ENCODE measurements around the gene CIAO3.

CIAO3 gene

DNA sequence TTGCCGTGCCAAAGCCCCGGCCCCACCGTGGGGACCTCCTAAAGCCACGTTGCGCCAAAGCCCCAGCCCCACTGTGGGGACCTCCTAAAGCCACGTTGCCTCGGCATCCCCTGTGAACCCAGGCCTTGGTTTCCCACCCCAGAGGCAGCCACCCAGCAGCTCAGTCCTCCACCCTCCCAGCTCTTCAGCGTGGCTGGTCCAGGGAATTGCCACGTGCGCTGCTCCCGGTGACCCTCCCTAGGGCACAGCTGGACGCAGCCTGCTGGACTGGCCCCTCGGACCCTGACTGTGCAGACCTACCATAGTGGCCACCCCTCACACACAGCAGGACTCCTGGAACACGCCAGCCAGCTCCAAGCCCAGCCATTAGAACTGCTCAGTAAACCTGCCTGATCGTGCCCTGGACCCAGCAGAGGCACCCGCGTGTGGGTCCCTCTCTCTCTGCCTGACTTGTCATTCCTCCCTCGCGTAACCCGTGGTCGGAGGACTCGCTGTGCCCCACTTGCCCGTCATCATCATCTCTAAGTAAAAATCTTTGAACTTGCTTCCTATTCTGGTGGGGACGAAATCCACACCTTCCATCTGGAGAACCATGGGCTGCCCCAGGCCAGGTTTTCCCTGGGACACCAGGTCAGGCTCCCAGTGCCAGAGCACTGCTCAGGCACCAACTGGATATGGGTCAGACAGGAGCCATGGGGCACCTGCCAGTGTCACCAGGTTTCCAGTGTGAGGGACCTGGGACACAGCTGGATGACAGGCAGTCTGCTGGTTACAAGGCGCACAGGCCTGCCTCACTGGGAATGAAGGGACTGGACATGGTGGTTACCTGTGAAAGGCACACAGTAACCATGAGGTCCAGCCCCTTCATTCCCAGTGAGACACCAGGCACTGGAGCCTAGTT is 5.6 kb downstream of the CIAO3 start:
- no peak for ATAC-seq
- Mint-ChIP-seq H3K4me3 (peak overlapping the region in 1 of 2 donors; percentile 11), H3K27me3 (no peaks in the 10 kb centered on the region), H3K9me3 (no peaks in the 10 kb centered on the region), H3K4me1 (peaks cover 42% of the 10 kb centered on the region), H3K27ac (no peak overlapping the region)
- no peak for DNase-seq

DNA sequence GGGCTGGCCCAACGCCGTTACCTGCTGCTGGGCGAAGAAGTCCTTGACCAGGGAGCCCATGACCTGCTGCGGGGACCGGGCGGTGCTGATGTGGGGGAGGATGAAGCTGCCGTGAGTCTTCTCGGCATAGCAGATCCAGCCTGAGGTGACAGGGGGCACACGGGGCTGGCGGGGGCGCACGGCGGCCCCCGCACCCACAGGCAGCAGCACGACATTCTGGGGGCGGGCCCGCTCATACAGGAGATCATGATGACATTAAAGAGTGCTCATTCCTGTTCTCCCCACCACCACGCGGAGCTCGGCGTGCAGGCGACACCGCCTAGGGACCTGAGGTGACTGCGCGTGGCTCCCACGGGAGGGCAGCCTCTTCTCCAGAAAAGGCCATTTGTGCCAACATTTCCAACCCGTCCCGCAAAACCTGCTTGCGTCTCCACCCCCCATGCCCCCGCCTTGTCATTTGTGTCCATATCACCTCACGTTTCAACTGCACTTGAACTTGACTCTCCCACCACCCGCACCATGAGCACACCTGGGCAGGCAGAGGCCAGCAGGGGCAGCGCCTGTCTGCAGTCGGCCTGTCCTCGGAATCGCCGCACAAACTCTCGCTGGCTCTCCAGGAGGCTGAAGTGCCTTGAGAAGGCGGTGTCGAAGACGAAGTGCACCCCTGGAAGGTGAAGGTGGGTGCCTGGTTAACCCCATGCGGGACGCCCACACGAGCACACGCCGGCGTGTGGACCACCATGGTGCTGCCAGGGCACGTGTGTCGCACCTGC is 6.4 kb downstream of the CIAO3 start:
- Mint-ChIP-seq H3K4me3 (no peak overlapping the region), H3K4me1 (peaks cover 34% of the 10 kb centered on the region), H3K9me3 (no peaks in the 10 kb centered on the region), H3K27me3 (no peaks in the 10 kb centered on the region), H3K27ac (no peak overlapping the region)
- no peak for ATAC-seq
- DNase-seq: no peak

DNA sequence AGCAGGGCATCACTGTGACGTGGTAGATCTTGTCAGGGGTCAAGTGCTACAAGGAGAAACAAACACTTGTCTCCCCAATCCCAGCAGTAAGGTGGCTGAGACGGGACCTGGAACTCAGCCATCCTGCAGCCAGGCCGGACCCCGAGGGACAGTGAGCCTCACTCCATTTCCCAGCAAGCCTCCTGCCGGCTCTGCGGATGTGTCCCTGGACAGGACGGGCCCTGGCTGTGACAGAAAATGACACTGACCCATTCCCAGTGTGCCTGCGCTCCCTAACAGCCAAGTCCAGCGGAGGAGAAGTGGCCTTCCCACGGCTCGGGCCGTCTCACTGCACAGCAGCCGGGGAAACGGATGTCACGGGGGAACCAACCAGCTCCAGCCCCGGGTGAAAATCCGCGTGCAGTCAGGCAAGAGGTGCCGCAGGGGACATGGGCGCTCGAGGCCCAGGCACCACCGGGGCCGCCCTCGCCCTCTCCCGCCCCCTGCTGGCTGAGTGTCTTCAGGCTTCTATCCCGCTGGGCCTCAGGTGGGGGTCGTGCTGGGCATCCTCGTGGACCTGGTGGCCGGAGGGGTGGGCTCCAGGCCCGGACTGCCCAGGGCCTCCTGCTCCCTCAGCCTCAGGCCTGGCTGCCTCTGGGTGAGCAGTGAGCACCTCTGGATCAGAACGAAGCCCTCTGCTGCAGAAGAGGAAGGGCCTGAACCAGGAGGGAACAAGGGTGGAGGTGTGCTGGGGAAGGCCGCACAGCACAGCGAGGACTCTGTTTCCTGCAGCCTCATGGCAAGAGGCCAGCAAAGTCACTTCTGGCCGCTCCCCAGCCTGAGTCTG is 7.2 kb downstream of the CIAO3 start:
- Mint-ChIP-seq H3K27me3 (no peaks in the 10 kb centered on the region), H3K9me3 (no peaks in the 10 kb centered on the region), H3K4me1 (peaks cover 31% of the 10 kb centered on the region), H3K4me3 (no peak overlapping the region), H3K27ac (peak overlapping the region in 1 of 2 donors; percentile 27)
- DNase-seq (no peak), ATAC-seq (no peak)

DNA sequence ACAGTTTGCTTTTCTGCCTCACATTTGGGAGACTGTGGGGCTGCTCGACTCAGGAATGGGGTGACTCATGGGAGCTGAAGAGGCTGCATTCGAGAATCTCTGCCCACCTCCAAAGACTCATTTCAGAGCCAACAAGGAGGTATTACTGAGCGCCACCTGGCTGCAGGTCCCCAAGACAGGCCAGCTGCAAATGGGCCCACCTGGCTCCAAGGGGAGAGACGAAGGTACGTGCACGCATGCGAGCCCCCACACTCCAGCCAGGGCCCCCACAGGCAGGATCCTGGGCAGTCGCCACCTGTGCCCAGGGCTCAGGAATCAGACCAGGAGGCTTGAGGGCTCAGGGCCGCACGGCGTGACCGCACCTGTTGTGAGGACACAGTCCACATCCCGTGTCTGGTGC is 7.9 kb downstream of the CIAO3 start:
- no peaks in the 10 kb centered on the region for H3K27me3 Mint-ChIP-seq
- peaks cover 33% of the 10 kb centered on the region for H3K4me1 Mint-ChIP-seq
- peak overlapping the region in 1 of 2 donors; percentile 30 for H3K27ac Mint-ChIP-seq
- DNase-seq: no peak
- H3K9me3 Mint-ChIP-seq: no peaks in the 10 kb centered on the region
- no peak overlapping the region for H3K4me3 Mint-ChIP-seq
- no peak for ATAC-seq

DNA sequence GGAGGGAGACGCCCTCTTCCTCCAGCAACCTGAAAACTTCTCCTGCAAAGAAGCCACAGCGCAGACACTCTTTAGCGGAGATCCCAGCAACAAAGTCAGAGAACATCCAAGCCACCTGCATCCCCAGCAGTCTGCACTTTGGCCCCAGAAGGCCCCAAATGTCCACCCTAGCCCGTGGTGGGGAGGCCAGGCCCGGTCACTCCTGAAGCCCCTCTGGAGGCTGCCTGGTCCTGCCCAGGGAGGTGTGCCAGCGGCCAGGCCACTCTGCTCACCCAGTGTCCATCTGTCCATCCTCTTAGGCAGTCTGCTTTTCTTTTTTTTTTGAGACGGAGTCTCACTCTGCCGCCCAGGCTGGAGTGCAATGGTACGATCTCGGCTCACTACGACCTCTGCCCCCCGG is 8.5 kb downstream of the CIAO3 start:
- Mint-ChIP-seq H3K4me3 (no peak overlapping the region), H3K27ac (no peak overlapping the region), H3K27me3 (no peaks in the 10 kb centered on the region), H3K9me3 (no peaks in the 10 kb centered on the region), H3K4me1 (peaks cover 28% of the 10 kb centered on the region)
- no peak for DNase-seq
- no peak for ATAC-seq

DNA sequence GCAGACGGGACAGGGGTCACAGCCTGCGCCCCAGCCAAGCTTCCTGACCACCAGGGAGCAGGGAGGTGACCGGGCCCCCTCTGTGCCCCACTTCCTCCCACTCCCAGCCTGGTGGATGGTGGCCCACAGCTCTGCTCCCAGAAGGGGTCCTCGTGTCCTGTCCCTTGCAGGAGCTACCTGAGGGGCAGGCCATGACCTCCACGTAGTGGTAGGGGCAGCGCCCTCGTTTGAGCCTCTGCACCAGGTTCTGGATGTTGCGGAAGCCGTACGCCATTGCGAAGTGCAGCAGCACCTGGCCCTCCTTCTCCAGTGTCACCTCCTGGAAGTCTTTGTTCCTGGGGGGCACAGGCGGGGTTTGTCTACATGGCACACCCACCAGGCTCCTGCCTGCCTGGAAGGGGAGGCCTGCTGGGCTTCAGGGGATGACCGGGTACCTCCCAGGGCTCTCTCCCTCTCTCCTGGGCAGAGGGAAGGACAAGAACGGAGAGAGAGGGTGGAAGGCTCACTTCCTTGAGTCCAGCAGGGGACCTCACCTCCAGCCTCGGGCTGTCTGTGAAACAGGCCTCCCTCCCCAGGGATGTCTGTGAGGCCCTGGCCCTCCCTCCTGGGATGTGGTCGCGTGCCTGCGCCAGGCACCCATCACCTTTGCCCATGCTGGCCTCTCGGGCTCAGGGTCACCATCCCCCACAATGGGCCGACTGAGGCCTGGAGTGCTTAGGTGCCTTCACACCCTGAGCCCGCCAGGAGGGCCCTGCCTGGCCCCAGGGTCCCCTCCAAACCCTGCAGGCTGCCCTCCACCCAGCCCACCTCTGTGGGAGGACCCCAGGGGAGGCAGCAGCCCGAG is 9.9 kb downstream of the CIAO3 start:
- ATAC-seq (no peak), DNase-seq (no peak)
- H3K4me1 Mint-ChIP-seq: peaks cover 24% of the 10 kb centered on the region
- H3K9me3 Mint-ChIP-seq: no peaks in the 10 kb centered on the region
- no peak overlapping the region for H3K4me3 Mint-ChIP-seq
- no peaks in the 10 kb centered on the region for H3K27me3 Mint-ChIP-seq
- peak overlapping the region in 1 of 2 donors; percentile 63 for H3K27ac Mint-ChIP-seq

DNA sequence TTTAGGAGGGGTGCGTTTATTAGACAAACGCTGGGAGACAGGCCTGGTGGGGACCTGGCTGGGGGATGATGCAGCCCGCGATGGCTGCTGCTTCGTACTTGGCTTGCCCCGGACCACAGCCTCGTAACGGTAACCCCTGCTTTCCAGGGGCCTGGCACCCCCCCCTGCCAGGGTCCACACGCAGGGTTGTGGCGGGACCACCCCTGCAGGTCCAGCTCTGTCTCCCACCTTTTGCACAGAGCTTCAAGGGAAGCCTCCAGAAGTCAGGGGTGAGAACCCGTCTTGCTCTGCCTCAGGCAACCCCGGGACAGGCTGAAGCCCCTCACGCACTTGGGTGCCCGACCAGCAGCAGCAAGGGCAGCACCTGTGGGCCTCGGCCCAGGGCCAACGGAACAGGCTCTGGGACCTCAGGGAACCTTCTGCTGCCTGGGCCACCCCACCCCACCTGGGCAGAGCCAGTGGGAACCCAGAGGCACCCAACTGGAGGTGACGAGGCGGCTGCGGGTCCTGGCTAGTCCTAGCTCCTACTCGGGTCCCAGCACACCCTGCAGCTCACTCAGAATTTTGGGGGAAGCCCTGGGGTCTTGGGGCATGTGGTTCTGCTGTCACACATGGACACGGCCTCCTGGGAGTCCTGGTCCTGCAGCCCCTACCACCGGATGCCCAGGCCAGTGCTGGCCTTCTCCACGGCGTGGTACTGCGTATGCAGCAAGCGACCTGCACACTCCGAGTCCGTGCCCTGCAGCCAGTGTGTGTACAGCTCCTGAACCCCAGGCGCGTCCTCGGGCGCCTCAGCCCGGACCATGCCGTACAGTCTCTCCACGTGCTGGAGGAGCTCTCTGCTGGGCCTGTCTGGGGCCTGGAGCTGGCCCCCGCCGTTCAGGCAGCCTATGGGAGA is 10.8 kb downstream of the CIAO3 start:
- H3K27me3 Mint-ChIP-seq: no peaks in the 10 kb centered on the region
- H3K4me1 Mint-ChIP-seq: peaks cover 24% of the 10 kb centered on the region
- H3K27ac Mint-ChIP-seq: peak overlapping the region in 1 of 2 donors; percentile 48
- no peaks in the 10 kb centered on the region for H3K9me3 Mint-ChIP-seq
- ATAC-seq (no peak), DNase-seq (no peak)
- peak overlapping the region in 1 of 2 donors; percentile 31 for H3K4me3 Mint-ChIP-seq

DNA sequence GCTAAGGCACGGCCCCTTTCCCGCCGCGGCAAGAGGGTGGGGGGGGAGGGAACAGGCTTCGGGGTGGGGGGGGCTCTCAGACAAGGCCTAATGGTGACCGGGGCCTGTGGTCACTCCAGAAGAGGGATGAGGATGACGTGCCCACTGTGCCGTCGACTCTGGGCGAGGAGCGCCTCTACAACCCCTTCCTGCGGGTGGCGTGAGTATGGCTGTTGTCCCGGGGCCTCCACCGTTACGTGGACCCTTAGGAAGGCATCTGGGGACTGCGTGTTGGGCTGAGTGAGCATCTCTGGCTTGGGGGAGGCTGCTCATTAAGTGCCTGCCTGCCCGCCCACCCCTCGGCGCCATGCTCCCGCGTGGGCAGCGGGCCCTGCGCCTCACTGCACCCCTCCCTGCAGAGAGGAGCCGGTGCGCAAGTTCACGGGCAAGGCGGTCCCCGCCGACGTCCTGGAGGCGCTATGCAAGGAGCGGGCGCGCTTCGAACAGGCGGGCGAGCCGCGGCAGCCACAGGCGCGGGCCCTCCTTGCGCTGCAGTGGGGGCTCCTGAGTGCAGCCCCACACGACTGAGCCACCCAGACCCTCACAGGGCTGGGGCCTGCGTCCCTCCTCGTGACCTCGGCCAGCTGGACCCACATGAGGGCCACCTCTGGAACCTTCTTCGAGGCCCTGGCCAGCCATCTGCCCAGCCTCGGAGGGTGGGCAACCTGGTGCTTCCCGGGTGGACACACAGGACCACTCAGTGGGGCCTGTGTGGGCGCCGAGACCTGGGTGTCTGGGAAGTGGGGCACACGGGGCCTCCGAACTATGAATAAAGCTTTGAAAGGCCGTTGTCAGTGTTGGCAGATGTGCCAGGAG is 11.7 kb downstream of the CIAO3 start:
- H3K9me3 Mint-ChIP-seq: no peaks in the 10 kb centered on the region
- peaks cover 25% of the 10 kb centered on the region for H3K4me1 Mint-ChIP-seq

DNA sequence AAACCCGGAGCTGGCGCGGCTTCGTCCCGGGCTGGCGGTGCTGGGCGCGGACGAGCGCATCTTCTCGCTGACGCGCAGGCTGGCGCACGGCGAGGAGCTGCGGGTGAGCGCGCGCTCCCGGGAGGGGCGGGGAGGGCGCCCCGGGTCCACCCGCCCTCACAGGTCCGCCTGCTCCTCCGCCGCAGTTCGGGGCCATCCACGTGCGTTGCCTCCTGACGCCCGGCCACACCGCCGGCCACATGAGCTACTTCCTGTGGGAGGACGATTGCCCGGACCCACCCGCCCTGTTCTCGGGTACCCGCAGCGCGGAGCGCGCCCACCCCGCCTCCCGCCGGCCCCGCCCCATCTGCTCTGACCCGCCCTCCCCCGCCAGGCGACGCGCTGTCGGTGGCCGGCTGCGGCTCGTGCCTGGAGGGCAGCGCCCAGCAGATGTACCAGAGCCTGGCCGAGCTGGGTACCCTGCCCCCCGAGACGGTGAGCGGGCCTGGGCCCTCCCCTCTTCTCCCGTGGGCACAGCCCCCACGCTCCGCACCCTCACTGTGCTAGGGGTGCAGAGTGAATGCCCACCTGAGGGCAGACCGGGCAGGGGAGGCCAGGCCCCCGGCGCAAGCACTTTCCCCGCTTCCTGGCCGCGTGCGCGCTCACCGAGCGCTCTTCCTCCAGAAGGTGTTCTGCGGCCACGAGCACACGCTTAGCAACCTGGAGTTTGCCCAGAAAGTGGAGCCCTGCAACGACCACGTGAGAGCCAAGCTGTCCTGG is 12.5 kb downstream of the CIAO3 start:
- Mint-ChIP-seq H3K4me1 (peaks cover 30% of the 10 kb centered on the region), H3K4me3 (peak overlapping the region; percentile 72 to 82), H3K9me3 (no peaks in the 10 kb centered on the region), H3K27me3 (no peaks in the 10 kb centered on the region), H3K27ac (peak overlapping the region in 1 of 2 donors; percentile 83)
- peak; percentile 73 for ATAC-seq
- DNase-seq: peak; percentile 69 to 71

More for the DNA sequence above, 11.7 kb downstream of the CIAO3 start:
- peak overlapping the region in 1 of 2 donors; percentile 83 for H3K27ac Mint-ChIP-seq
- ATAC-seq (no peak), DNase-seq (no peak)
- no peaks in the 10 kb centered on the region for H3K27me3 Mint-ChIP-seq
- peak overlapping the region; percentile 72 to 82 for H3K4me3 Mint-ChIP-seq

DNA sequence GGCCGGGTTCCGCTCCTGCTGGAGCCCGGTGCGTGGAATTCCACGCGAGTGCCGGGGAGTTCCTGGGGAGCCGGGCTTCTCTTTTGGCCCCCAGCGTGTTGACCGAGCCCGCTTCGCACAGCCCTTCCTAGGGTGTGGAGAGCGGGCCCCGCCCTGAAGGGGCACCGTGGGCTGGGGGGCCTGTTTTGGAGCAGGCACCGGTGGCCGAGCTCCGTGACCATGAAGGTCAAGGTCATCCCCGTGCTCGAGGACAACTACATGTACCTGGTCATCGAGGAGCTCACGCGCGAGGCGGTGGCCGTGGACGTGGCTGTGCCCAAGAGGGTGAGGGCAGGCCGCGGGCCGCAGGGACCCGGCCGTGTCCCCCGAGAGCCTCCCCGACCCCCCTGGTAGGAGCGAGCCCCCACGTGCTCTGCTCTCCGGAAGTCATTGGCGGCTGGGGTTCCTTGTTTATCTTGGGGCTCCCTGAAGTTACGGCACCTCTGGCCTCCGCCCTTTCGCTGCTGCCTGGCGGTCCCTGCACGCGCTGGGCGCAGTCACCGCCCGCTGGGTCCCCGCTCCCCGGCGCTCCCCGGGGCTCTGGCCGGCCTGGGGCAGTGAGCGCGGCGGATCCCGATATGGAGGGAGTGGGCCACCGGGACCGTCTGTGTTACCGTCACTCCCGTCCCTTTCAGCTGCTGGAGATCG is 13.4 kb downstream of the CIAO3 start:
- peak in 1 of 2 donors; percentile 48 for DNase-seq
- peak overlapping the region in 1 of 2 donors; percentile 57 for H3K27ac Mint-ChIP-seq
- peaks cover 39% of the 10 kb centered on the region for H3K4me1 Mint-ChIP-seq
- H3K4me3 Mint-ChIP-seq: peak overlapping the region; percentile 47 to 72
- H3K9me3 Mint-ChIP-seq: no peaks in the 10 kb centered on the region
- peak; percentile 33 for ATAC-seq
- no peaks in the 10 kb centered on the region for H3K27me3 Mint-ChIP-seq

DNA sequence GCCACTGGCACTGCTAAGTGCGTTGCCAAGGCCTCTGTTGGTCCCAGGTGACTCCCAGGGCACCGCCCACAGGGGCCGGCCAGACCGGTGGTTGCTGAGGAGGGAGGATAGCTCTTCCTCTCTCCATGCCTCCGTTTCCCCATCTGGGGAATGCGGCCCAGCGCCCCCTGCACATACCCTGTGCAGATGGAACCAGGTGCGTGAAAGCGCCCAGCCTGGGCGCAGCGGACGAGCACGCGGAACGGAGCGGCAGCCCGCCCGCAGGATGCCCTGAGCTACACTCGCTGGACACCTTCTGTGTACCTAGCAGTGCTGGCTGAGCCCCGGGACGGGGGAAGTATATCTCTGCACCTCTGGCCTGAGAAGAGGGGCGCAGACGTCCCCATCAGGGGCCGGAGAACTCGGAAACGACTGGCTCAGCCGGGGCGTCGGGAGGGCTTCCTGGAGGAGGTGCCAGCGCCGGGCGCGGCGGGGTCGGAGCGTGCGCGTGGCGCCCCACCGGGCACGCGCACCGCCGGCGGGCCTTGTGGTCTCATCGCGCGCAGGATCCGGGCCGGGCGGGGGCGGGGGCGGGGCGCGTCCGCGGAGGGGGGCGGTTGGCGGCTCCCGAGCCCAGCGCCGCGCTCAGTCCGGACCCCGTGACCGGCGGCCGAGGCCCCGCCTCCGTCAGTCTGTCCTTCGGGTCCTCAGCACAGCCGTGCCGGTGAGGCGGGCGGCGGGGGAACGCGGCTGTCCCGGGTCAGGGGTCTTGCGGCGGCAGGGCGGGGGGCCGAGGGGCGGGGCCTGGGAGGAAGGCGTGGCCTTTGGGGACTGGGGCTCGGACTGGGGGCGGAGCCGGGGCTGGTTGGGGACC is 14.1 kb downstream of the CIAO3 start, which contains the start of the genes CCDC78 and HAGHL:
Gene CCDC78 (minus strand): TSS at position 6 of the 853 bp plus-strand sequence. CDS start 76 bp downstream, outside the sequence.
Gene HAGHL (plus strand): TSS at position 669 of the 853 bp plus-strand sequence. CDS start 404 bp downstream, outside the sequence.
- H3K9me3 Mint-ChIP-seq: no peaks in the 10 kb centered on the region

More for the DNA sequence above, 14.1 kb downstream of the CIAO3 start, which contains the start of the genes CCDC78 and HAGHL:
- DNase-seq: peak; percentile 52 to 60
- H3K27ac Mint-ChIP-seq: peak within 1 kb of the TSS; percentile 57 to 95
- peak within 1 kb of the TSS; percentile 70 to 88 for H3K4me3 Mint-ChIP-seq
- H3K4me1 Mint-ChIP-seq: peaks cover 46% of the 10 kb centered on the region
- ATAC-seq: peak; percentile 34
- no peaks in the 10 kb centered on the region for H3K27me3 Mint-ChIP-seq

All from stimulated activated naive CD8-positive, alpha-beta T cell treated with anti-CD3 and anti-CD28 coated beads, Interleukin-15, amount 100 ng/mL, for 72 hours (primary cell).